Measurements from ENCODE around the gene CFAP74.
"Not testable (repeated sequence)": the region's sequence is repeated elsewhere in the genome, so short reads cannot be mapped to it uniquely, and the experiment has no call there.

CFAP74 gene

GRCh38 chr1:1943834-1944570 lies 59.6 kb downstream of the CFAP74 start:
- peak; percentile 46 to 63 for DNase-seq

- no peak for DNase-seq
Observed at GRCh38 chr1:1942753-1943656, 60.6 kb downstream of the CFAP74 start.

- no peak for DNase-seq
Observed at GRCh38 chr1:1941868-1942752, 61.5 kb downstream of the CFAP74 start.

GRCh38 chr1:1941211-1941841 lies 62.3 kb downstream of the CFAP74 start:
- no peak for DNase-seq

GRCh38 chr1:1940123-1940425 lies 63.5 kb downstream of the CFAP74 start:
- no peak for DNase-seq

- no peak for DNase-seq
Observed at GRCh38 chr1:1939296-1940122, 64.1 kb downstream of the CFAP74 start.

- no peak for DNase-seq
Observed at GRCh38 chr1:1938613-1939295, 64.8 kb downstream of the CFAP74 start.

GRCh38 chr1:1938276-1938573 lies 65.4 kb downstream of the CFAP74 start:
- DNase-seq, result no peak

GRCh38 chr1:1937549-1938275 lies 65.9 kb downstream of the CFAP74 start:
- DNase-seq, result no peak

GRCh38 chr1:1937061-1937460 lies 66.5 kb downstream of the CFAP74 start:
- no peak for DNase-seq

GRCh38 chr1:1934848-1935247 lies 68.7 kb downstream of the CFAP74 start:
- not testable (repeated sequence) for DNase-seq

GRCh38 chr1:1929639-1930545 lies 73.7 kb downstream of the CFAP74 start:
- DNase-seq, result no peak

GRCh38 chr1:1929102-1929638 lies 74.4 kb downstream of the CFAP74 start:
- DNase-seq, result no peak

- DNase-seq, result no peak
Observed at GRCh38 chr1:1928231-1929101, 75.1 kb downstream of the CFAP74 start.

GRCh38 chr1:1927751-1928150 lies 75.8 kb downstream of the CFAP74 start:
- no peak for DNase-seq

GRCh38 chr1:1926886-1927660 lies 76.5 kb downstream of the CFAP74 start:
- DNase-seq, result no peak

- DNase-seq, result no peak
Observed at GRCh38 chr1:1926346-1926811, 77.2 kb downstream of the CFAP74 start.
